NOMO-1 treated with DMSO at 0.1 percent for 48 hours (cell line): Measurements from ENCODE around the gene NPB.

ENCODE experiments used
- DNase-seq: peaks from one replicate; lab custom pipeline; 2025; ENCODE audit not compliant: unreplicated experiment; lab: John Stamatoyannopoulos, UW

The NPB gene

GRCh38 chr17:81869221-81870130, 32.6 kb upstream of the NPB start:
- no peak for DNase-seq

DNA sequence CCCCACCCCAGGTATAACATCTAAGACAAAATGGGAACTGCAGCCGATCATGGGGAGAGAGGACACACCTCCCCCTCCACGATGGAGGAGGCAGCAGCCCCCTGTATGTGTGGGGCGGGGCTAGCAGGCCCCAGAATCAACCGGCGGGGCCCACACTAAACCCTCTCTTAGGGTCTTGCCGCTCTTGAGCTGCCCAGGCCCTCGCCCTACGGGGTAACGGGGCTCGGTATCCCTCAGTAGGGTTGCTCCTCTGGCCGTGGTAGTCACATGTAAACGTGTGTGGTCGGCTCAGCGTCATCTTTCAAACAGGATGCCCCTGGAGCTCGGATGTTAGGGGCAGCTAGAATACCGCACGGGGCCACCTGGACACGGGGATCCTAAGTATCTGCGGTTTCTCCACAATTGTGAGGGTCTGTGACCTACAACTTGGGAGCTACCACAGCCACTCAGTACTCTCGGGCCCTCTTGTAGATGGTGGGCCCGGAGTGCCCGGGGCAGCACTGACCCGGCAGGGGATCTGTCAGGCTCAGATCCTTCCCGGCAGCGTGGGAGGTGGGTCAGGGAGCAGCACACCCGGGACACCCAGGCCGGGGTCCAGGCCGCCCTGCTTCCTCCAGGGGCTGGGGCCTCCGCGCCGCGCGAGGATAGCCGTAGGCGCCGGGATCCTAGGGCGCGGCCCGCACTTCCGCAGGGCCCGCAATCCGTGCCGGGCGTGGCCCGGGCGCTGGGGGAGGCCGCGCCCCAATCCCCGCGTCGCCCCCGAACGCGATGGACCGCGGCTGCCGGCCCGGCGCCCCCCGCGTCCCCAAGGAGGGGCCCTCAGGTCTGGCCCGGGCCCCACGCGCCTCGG, 31.7 kb upstream of the NPB start:
- DNase-seq, result peak; percentile 22

DNA sequence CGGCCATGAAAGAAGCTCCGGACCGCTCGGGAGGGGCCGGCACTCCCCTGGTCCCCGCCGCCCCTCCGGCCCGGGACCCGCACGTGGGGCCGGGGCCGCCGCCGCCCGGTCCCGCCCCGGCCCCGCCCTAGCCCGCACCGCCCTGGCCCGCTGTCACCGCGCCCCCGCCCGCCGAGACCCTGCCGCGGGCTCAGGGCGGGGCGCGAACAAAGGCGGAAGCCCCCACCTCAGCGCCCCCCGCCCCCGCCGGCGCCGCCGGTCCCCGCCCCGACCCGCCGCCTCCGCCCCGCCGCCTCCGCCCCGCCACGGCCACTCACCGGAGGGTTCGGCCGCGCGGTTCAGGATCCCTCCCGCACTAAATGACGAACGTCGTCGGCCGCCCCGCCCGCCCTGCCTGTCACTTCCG, 31.1 kb upstream of the NPB start, which contains the start of gene ARHGDIA:
Gene ARHGDIA, minus strand, starts transcription at position 357 of the 406 bp plus-strand sequence. CDS start 1,407 bp downstream, outside the sequence.
- no peak for DNase-seq

DNA sequence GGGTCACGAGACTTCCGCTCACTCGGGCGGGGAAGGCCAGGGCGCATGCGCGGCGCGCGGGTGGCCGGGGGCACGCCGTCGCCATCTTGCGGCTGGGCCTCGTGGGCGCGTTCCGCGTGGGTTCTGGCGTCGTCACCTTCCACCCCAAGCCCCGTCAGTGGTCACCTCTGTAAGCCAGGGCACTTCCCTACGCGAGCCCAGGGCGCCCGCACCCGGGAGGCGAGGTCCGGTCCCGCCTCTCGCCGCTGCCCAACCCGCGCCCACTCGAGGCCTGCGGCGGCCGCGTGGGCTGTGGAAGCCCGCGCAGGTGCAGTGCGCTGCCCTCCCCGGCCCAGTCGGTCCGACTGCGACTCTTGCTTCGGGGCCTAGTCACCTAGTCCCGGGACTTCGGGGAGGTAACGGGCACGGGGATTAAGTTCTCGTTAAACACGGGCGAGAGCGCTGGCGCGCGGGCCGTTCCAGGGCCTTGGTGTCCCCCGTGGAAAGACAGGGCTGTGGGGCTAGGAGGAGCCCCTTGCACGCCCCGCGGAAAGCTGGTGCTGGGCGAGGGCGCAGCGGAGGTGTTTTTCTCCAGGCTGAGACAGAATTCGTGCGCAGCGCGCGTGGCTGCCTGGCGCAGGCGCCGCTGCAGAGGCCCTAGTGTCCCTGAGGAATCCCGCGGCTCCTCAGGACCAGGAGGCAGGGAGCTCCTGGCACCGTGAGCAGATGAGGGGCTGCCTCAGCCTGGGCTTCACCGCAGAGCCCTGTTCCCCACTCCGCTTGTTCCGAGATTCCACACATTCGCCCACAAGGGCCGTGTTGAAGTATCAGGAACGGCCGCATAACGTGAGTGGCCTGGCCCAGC, 30.4 kb upstream of the NPB start:
- DNase-seq, result peak; percentile 76

DNA sequence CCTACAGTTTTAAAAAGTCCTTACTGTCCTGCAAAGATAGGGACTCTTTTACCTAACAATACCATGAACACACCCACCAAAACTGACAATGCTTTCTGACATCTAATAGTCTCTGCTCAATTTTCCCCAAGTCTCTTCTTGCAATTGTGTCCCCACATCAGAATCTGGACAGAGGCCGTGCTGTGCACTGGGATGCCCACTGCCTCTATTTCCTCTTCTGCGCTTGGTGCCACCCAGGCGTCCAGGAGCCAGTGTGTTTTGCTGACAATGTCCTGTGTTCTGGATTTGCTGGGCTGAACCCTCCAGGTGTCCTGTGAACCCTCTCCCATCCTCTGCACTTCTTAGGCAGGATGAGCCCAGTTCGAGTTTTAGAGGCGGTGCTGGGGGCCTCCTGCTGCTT, 24.5 kb upstream of the NPB start:
- DNase-seq, result no peak

DNA sequence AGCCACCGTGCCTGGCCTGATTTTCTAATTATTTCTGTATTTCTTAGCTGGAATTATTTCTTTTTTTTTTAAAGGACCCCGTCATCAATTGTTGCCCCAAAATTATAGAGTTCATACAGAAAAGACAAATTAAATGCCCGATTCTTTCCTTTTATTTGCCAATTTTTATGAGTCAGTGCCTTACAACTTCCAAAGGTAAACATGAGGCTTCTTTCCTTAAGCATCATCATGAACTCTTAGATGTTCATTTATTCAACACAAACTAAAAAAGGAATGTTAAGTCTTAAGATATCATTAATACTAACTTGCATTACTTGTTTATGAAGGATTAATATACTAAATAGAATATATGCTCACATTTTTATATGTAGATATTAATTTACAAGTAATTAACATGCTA, 23.7 kb upstream of the NPB start:
- no peak for DNase-seq

DNA sequence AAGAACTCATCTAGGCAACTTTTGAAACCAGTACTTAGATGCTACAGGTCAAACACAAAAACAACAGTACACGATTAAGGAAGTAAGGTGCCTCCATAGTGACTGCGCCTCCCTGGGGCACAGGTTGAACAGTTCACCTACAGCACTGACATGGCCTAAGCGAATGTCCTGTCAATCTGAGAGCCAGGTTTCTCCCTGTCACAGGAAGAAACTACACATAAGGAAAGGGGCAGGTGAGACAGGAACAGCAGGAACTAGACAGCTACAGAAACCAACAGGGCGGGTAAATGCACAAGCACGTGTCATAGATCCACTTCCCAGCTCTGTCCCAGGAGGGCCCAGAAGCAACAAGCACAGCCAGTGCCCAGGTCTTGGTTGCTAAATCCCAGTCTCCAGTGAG, 22.9 kb upstream of the NPB start:
- no peak for DNase-seq

DNA sequence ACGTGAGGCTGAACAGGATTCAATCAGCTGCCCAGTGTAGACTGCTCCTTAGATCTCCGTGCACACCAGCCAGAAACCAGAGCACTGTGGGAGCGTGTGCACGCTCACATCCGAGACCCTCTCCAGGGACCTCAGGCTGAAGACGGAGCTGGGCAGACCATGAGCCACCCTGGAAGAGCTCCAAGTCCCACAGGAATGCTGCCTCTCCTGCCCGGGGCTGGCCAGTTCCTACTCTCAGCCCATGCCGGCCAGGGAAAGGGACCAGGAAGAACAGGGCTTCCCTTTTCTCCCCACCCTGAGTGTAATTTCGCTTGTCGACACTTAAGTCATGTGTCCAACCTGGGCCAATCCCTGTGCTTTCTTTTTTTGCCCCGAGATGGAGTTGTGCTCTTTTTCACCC, 17.5 kb upstream of the NPB start:
- no peak for DNase-seq

- DNase-seq, result no peak
Measured at GRCh38 chr17:81884968-81885367, 17.1 kb upstream of the NPB start.

GRCh38 chr17:81885454-81885853, 16.6 kb upstream of the NPB start:
- DNase-seq, result no peak

- DNase-seq, result no peak
Measured at GRCh38 chr17:81885869-81886548, 16.0 kb upstream of the NPB start.

DNA sequence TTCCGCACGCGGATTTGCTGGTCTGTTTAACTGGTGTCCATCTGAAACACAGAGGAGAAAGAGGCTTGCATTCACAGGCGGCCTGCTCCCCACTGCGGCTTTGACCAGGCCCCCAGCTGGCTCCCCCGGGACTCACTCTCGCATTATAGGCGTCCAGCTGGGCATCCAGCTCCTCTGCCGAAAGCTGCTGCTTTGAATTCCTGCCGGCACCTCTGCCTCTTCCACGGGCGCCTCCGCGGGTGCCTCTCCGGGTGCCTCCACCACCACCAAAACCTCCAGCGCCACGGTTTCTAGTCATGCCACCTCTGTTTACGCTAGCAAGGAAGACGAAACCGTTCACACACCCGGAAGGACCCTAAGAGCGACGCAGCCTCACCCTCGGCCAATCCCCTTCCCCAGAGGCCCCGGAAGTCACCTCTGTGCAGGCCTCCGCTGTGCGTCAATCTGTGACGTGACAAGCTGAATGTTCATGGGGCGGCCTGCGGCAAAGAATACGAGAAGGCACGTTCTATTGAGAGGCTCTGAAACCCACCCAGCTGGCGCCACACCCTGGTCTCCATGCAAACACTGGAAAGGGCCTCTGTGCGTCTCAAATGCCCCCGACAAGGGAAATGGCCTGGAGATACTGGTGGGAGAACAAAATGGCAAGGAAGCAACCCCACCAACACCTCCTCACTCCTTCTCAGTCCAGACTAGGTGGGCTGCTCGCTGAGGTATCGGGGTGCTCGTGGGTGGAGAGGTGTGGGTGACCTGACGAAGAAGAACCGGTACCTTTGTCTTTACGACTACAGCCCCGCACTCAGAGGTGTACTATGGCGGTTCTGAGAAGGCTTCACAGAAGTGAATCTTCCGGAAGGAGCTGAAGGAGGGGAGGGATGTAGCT, 13.7 kb upstream of the NPB start:
- no peak for DNase-seq

GRCh38 chr17:81888988-81889595, 12.9 kb upstream of the NPB start:
- no peak for DNase-seq

DNA sequence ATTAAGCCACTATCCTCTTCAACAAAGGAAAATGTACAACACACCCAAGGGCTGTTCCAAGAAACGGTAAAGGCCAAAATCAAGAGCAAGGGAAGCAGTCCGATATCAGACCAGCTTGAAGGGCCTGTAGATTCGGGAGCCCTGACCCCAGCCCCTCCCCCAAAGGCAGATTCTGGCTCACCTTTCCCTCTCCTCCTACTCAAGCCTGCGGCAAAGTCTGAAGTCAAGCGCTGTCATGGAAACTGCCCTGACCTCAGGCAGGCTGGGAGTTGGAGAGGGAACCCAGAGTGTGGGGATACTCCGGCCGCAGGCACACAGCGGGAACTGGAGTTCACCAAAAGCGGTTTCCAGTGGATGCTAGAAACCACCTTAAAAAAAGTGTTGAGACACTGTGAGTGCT, 12.4 kb upstream of the NPB start:
- DNase-seq, result no peak

DNA sequence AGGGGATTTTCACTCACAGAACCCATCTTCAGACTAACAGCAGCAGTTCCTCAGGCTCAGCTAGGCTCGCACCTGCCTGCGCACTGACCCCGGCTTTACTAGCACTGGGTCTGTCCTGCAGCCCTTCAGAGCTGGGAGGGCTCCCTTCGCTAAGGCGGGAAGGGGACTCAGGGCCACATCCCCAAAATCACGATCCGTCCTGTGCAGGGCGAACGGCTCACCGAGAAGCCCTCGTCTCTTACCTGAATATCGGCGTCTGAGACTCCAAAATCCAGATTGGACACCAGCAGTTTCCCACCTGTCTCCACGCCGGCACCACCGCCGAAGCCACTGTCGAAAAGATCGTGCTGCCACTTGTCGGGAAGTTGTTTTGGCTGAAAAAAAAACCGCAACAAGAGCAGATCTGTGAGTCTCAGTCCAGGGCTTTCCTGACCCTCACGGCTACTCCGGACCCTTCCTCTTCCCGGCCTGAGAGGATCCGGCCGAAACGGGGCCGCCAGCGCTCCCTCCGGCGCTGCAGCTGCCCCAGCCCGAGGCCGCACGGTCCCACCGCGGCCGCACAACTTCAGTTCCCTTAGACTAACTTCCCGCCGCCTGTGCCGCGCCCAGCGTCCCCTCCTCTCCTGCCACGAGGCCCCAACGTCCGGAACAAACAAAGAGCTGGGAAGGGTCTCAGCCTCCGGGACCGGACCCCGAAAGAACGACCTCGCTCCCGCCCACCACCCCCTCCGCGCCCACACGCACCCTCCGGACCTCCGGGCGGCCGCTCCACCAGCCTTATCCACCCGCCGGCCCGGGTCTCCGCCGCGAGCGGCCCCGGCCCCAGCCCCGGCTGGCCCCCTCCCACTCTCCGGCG, 11.4 kb upstream of the NPB start:
- DNase-seq, result no peak

DNA sequence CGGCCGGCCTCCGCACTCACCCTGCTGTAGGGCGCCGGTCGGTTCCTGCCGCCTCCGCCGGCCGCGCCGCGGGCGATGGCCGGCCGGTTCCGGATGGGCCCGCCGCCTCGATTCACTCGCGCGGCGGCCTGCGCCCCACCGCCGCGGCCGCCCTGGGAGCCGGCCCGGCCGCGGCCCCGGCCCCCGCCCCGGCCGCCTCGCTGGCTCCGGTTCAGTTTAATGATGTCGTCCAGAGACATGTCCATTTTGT, 10.8 kb upstream of the NPB start:
- no peak for DNase-seq

DNA sequence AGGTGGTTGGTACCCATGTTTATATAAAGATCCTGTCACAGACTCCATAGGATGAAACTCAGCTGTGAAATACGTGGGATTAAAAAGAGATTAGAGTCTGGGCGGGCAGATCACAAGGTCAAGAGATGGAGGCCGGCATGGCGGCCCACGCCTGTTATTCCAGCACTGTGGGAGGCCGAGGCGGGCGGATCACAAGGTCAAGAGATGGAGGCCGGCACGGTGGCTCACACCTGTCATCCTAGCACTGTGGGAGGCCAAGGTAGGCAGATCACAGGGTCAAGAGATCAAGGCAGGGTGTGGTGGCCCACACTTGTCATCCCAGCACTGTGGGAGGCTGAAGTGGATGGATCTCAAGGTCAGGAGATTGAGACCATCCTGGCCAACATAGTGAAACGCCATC, 6.6 kb upstream of the NPB start:
- DNase-seq, result no peak

DNA sequence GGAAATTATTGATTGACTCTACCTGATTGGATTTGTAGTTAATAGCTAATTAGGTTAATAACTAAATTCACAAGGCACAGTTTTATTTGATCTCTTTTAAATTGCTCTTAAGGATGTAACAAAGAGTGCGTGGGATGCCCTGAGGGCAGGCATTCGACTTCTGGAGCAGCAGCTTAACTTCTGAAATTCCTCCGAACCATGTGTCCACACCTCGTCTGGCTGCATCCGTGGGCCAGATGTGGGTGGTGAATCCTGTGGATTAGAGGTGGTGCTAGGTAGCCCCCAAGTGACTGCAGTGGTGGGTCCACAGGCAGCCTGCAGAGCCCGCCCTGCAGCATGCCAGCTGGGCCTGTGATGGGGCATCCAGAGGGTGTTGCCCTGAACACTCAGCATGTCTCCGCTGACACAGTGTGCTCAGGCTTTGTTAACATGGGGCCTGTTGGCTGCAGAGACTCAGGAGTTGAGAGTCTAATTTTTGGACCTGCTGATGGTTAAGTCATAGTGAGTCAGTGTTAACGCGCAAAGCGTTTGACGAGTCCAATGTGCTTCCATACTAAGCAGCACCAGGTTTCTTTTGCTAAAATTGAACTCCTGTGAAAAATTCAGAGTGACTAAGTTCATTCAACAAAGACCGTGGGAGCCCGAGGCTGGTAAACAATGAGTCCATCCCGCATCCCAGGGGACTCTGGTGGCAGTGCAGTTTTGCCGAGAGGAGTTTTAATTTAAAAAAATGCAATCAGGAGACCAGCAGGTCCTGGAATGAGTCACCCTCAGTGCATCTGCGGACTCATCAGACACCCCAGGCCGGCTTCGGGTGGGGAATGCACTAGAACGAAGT, 3.8 kb upstream of the NPB start:
- DNase-seq, result no peak
